ENCODE results near the gene COTL1. TPM values are rescaled to one million over a fixed set of nuclear protein-coding genes. Genes with fewer than 3 reads are reported as not detected.

The COTL1 gene
- total and polyA plus RNA-seq, 2 experiments from 2014 or later, result 144 to 370 TPM

DNA sequence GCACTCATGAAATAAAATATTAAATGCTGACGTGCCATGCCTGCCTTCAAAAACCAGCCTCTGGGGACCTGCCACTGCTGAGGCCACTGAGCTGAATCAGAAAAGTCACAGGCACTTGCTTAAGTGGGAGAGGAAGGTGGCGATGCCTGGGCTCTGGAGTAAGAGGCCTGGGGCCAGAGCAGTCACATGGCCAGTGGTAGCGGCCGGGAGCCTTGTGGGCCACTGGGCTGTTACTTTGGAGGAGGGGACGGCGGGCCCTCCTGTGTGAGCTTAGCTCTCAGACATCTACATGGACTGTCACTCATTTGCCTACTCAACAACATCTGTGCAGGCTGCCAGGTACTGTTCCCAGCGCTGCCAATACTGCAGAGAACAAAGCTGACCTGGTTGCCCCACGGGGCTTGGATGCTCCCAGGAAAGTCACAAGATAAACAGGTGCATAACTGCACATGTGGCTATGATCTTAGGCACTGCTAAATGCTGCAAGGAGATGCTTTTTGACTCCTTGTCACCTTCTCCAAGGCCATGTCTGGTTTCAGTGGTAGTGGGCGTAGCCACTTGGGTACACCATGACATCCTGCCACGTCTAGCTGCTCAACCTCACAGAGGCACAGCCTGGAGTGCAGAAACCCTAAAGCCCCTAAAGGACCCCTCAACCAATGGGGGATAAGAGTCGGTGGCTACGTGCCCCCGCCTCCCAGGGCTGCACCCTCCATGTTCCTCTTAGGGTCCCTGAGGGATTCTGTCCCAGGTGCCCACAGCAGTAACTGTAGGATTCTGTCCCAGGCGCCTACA is 11.6 kb downstream of the COTL1 start:
- Histone ChIP-seq H3K9ac (no peak overlapping the region), H3K27ac (no peak overlapping the region), H3K4me3 (no peak overlapping the region), H3K36me3 (ENCODE audit: low read depth) (no peaks in the 10 kb centered on the region), H4K20me1 (ENCODE audit: insufficient read depth) (peaks cover 2% of the 10 kb centered on the region; the same call in 1 of the 2 replicates), H3K27me3 (replicated peaks; ENCODE audit: insufficient read depth) (no peaks in the 10 kb centered on the region), H3K79me2 (ENCODE audit: insufficient read depth) (peaks cover 92% of the 10 kb centered on the region), H2AFZ (no peak overlapping the region), H3K9me3 (ENCODE audit: low read depth) (no peaks in the 10 kb centered on the region), H3K9me2 (ENCODE audit: insufficient read depth) (no peaks in the 10 kb centered on the region), H3K4me1 (ENCODE audit: insufficient read depth) (peaks cover 21% of the 10 kb centered on the region), H3K4me2 (ENCODE audit: unreplicated experiment) (no peak overlapping the region), H3F3A (ENCODE audit: insufficient read depth) (peaks cover 30% of the 10 kb centered on the region)
- WGBS, 2 experiments (ENCODE audit: low coverage in 1 of 2, low lambda C conversion rate in 2 of 2, missing lambda C conversion rate in 2 of 2), result 93 to 95% methylated on average over 14 of the region's 14 CpGs
- no peak for DNase-seq
- in situ Hi-C loops (cut with MboI), result no loop called here
- TF ChIP-seq EZH2phosphoT487 (IDR thresholded peaks at IDR 0.05; ENCODE audit: insufficient read depth, low read depth) (no peak), EZH2 (IDR thresholded peaks at IDR 0.05; ENCODE audit: insufficient read depth, poor library complexity, severe bottlenecking) (no peak)

DNA sequence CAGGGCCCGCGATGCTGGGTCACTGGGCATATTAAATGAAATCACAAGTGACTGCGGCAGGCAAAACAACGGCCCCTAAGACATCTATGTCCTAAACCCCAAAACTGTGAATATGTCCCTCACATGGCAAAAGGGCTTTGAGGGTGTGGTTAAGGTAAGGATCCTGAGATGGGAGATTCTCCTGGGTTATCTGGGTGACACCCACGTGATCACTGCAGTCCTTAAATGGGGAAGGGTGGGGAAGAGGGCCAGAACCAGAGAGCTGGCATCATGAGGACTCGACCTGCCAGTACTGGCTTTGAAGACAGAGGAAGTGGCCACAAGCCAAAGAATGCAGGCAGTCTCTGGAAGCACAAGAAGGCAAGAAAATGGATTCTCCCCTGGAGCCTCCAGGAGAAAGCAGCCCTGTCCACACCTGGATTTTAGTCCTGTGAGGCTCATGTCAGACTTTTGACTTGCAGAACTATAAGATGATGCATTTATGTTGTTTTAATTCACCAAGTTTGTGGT is 12.5 kb downstream of the COTL1 start:
- H3K79me2 ChIP-seq (ENCODE audit: insufficient read depth), result peaks cover 92% of the 10 kb centered on the region
- H3K9me3 ChIP-seq (ENCODE audit: low read depth), result no peaks in the 10 kb centered on the region
- no peaks in the 10 kb centered on the region for H3K36me3 ChIP-seq (ENCODE audit: low read depth)
- DNase-seq, result no peak
- H3K9me2 ChIP-seq (ENCODE audit: insufficient read depth), result no peaks in the 10 kb centered on the region
- H3F3A ChIP-seq (ENCODE audit: insufficient read depth), result peaks cover 30% of the 10 kb centered on the region
- H3K27ac ChIP-seq, result no peak overlapping the region
- WGBS, 2 experiments (ENCODE audit: low coverage in 1 of 2, low lambda C conversion rate in 2 of 2, missing lambda C conversion rate in 2 of 2), result 90 to 91% methylated on average over 6 of the region's 6 CpGs
- H3K9ac ChIP-seq, result no peak overlapping the region
- in situ Hi-C loops (cut with MboI), result no loop called here
- H2AFZ ChIP-seq, result no peak overlapping the region
- TF ChIP-seq EZH2 (IDR thresholded peaks at IDR 0.05; ENCODE audit: insufficient read depth, poor library complexity, severe bottlenecking), result no peak
- TF ChIP-seq EZH2phosphoT487 (IDR thresholded peaks at IDR 0.05; ENCODE audit: insufficient read depth, low read depth), result no peak
- peaks cover 30% of the 10 kb centered on the region for H3K4me1 ChIP-seq (ENCODE audit: insufficient read depth)
- H3K27me3 ChIP-seq (replicated peaks; ENCODE audit: insufficient read depth), result no peaks in the 10 kb centered on the region
- no peak overlapping the region for H3K4me3 ChIP-seq
- no peak overlapping the region for H3K4me2 ChIP-seq (ENCODE audit: unreplicated experiment)
- no peaks in the 10 kb centered on the region for H4K20me1 ChIP-seq (ENCODE audit: insufficient read depth)

- WGBS, 2 experiments (ENCODE audit: low coverage in 1 of 2, low lambda C conversion rate in 2 of 2, missing lambda C conversion rate in 2 of 2), result 81 to 83% methylated on average over 9 of the region's 9 CpGs
- no peak for DNase-seq
- Histone ChIP-seq H4K20me1 (ENCODE audit: insufficient read depth) (no peaks in the 10 kb centered on the region), H3K9ac (no peak overlapping the region), H3K36me3 (ENCODE audit: low read depth) (no peaks in the 10 kb centered on the region), H3K4me2 (ENCODE audit: unreplicated experiment) (no peak overlapping the region), H3K79me2 (ENCODE audit: insufficient read depth) (peaks cover 88% of the 10 kb centered on the region), H3K9me3 (ENCODE audit: low read depth) (no peaks in the 10 kb centered on the region), H3K27me3 (replicated peaks; ENCODE audit: insufficient read depth) (no peaks in the 10 kb centered on the region), H3K4me3 (no peak overlapping the region), H2AFZ (no peak overlapping the region), H3K27ac (no peak overlapping the region), H3K4me1 (ENCODE audit: insufficient read depth) (peaks cover 38% of the 10 kb centered on the region), H3K9me2 (ENCODE audit: insufficient read depth) (no peaks in the 10 kb centered on the region), H3F3A (ENCODE audit: insufficient read depth) (peaks cover 38% of the 10 kb centered on the region)
- no peak for TF ChIP-seq EZH2phosphoT487 (IDR thresholded peaks at IDR 0.05; ENCODE audit: insufficient read depth, low read depth)
- no peak for TF ChIP-seq EZH2 (IDR thresholded peaks at IDR 0.05; ENCODE audit: insufficient read depth, poor library complexity, severe bottlenecking)
- in situ Hi-C loops (cut with MboI), result no loop called here
Measured at GRCh38 chr16:84604477-84605013, 13.3 kb downstream of the COTL1 start.

DNA sequence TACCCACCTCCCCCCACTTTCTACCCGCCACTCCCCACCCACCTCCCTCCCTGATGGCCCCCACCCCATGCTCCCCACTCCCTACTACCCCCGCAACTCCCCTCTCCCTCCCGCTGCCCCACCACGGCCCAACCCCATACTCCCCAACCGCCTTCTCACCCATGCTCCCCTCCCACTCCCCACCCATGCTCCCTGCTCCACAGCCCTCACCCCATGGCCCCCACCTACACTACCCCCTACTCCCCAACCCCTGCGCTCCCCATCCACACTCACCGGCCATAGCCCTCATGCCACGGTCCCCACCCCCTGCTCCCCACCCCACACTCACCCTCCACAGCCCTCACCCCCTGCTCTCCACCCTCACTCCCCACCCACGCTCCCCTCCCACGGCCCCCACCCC is 13.9 kb downstream of the COTL1 start:
- Histone ChIP-seq H3K4me3 (no peak overlapping the region), H3K9ac (no peak overlapping the region), H3K36me3 (ENCODE audit: low read depth) (no peaks in the 10 kb centered on the region), H3K79me2 (ENCODE audit: insufficient read depth) (peaks cover 85% of the 10 kb centered on the region), H2AFZ (no peak overlapping the region), H3K9me3 (ENCODE audit: low read depth) (no peaks in the 10 kb centered on the region), H3K4me1 (ENCODE audit: insufficient read depth) (peaks cover 45% of the 10 kb centered on the region), H3F3A (ENCODE audit: insufficient read depth) (peaks cover 44% of the 10 kb centered on the region), H3K4me2 (ENCODE audit: unreplicated experiment) (no peak overlapping the region), H3K27me3 (replicated peaks; ENCODE audit: insufficient read depth) (no peaks in the 10 kb centered on the region), H3K27ac (0 out of 2 replicates have a peak overlapping the region, but pooled peaks have one; percentile 89), H3K9me2 (ENCODE audit: insufficient read depth) (no peaks in the 10 kb centered on the region), H4K20me1 (ENCODE audit: insufficient read depth) (no peaks in the 10 kb centered on the region)
- TF ChIP-seq EZH2 (IDR thresholded peaks at IDR 0.05; ENCODE audit: insufficient read depth, poor library complexity, severe bottlenecking), result no peak
- TF ChIP-seq EZH2phosphoT487 (IDR thresholded peaks at IDR 0.05; ENCODE audit: insufficient read depth, low read depth), result no peak
- 14 to 87% methylated on average over 1 to 10 of the region's 10 CpGs for WGBS, 2 experiments (ENCODE audit: low coverage in 1 of 2, low lambda C conversion rate in 2 of 2, missing lambda C conversion rate in 2 of 2)
- DNase-seq, result no peak
- in situ Hi-C loops (cut with MboI), result no loop called here
